ENCODE measurements around the gene THOC7. TPM values are rescaled to one million over a fixed set of nuclear protein-coding genes. Genes with fewer than 3 reads are reported as not detected.

The THOC7 gene
- total RNA-seq, 6 donors from 2014 or later = 16.2 to 77.7 (median 40.6) TPM

GRCh38 chr3:63830526-63830925, 33.1 kb downstream of the THOC7 start:
- no peaks in the 10 kb centered on the region for H3K9me3 ChIP-seq
- 94 to 97% methylated on average over 6 of the region's 6 CpGs for WGBS, 2 donors
- ATAC-seq (ENCODE audit: low FRiP score in 2 of 2) (no peak), DNase-seq (no peak)
- no peaks in the 10 kb centered on the region for H3K4me1 ChIP-seq
- no peak overlapping the region for H3K4me3 ChIP-seq
- no peak overlapping the region for H3K27ac ChIP-seq
- H3K27me3 ChIP-seq = no peaks in the 10 kb centered on the region
- TF ChIP-seq, protein P1, sequence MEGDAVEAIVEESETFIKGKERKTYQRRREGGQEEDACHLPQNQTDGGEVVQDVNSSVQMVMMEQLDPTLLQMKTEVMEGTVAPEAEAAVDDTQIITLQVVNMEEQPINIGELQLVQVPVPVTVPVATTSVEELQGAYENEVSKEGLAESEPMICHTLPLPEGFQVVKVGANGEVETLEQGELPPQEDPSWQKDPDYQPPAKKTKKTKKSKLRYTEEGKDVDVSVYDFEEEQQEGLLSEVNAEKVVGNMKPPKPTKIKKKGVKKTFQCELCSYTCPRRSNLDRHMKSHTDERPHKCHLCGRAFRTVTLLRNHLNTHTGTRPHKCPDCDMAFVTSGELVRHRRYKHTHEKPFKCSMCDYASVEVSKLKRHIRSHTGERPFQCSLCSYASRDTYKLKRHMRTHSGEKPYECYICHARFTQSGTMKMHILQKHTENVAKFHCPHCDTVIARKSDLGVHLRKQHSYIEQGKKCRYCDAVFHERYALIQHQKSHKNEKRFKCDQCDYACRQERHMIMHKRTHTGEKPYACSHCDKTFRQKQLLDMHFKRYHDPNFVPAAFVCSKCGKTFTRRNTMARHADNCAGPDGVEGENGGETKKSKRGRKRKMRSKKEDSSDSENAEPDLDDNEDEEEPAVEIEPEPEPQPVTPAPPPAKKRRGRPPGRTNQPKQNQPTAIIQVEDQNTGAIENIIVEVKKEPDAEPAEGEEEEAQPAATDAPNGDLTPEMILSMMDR (IDR thresholded peaks at IDR 0.05) = no peak
- TF ChIP-seq POLR2A (IDR thresholded peaks at IDR 0.05) = no peak
- no peak for TF ChIP-seq EP300 (IDR thresholded peaks at IDR 0.05)
- no peak for TF ChIP-seq POLR2AphosphoS5 (IDR thresholded peaks at IDR 0.05)
- peaks cover 0 to 72% (median 18%) of the 10 kb centered on the region in 4 donors for H3K36me3 ChIP-seq

DNA sequence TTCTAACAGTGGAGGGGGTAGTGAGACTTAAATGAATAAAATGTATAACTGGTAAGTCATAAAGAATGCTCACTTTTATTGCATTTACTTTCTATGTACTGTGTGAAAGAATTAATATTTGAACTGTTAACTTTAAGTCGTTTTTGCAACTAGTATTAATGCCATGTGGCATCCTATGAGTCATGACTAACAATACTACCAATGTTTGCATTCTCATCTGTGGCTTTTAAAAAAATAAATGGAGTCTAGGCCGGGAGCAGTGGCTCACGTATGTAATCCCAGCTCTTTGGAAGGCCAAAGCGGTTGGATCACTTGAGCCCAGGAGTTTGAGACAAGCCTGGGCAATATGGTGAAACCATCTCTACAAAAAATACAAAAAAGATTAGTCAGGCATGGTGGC, 39.3 kb downstream of the THOC7 start:
- Histone ChIP-seq H3K27ac (no peak overlapping the region), H3K27me3 (no peaks in the 10 kb centered on the region), H3K4me1 (no peaks in the 10 kb centered on the region), H3K4me3 (no peak overlapping the region), H3K9me3 (no peaks in the 10 kb centered on the region), H3K36me3 (peaks cover 0 to 14% (median 0%) of the 10 kb centered on the region in 4 donors)
- no peak for ATAC-seq (ENCODE audit: low FRiP score in 2 of 2)
- WGBS, 2 donors = 77 to 83% methylated on average over 4 of the region's 4 CpGs
- no peak for DNase-seq
- no peak for TF ChIP-seq EP300 (IDR thresholded peaks at IDR 0.05)
- no peak for TF ChIP-seq POLR2A (IDR thresholded peaks at IDR 0.05)
- TF ChIP-seq POLR2AphosphoS5 (IDR thresholded peaks at IDR 0.05) = no peak
- TF ChIP-seq, protein P1 (IDR thresholded peaks at IDR 0.05) = no peak

DNA sequence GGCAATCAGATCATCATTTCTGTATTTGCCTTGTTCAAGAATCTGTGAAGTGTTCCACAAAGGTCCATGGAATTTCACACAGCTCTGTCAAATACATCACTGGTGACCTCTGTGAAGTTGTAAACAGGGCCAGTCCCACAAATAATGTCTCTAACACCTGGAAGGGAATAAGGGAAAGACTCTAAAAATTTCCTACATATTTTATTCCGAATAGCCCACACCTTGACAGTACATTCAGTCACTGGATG, 44.5 kb downstream of the THOC7 start, which contains the start of gene C3orf49:
Gene C3orf49, plus strand, starts transcription at position 149 of the 248 bp plus-strand sequence. CDS start 173 bp downstream, outside the sequence.
- 95 to 97% methylated on average over 1 of the region's 1 CpG for WGBS, 2 donors
- no peak within 1 kb of the TSS for H3K4me3 ChIP-seq

DNA sequence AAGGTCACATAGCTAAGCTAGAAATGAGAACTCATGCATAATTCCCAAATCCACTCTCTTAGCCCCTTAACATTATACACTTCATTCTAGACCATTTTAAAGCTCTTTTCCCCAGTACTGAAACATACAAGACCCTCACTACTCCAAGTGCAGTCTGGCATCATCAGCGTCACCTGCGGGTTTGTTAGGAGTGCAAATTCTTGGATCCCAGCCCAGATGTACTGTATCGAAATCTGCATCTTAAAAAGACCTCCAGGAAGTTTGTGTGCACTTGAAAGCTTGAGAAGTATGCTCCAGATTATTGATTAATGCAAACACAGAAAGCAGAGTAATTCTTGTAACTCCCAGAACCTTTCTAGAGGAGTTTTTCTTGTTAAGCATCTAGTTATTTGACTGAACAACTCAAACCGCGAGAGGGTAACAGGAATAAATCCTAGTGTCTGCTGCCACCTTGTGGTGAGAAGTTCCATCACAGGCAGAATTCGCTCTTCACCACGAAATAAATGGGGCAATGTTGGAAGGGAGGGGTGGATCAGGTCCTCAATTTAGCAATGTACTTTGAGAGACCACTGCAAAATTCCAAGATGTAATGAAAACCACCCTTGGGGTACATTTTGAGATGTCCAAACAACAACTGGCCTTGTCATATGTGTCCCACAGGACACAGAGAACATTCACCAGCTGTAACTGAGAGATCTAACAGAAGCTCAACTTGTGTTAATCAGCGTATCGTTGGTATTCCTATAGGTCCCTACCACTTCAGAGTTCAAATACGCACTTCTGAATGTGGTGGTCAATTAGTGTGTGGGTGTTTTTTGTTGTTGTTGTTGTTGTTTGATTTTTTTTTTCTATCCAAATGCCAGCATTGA, 45.1 kb downstream of the THOC7 start:
- DNase-seq (peak in 1 of 2 donors; percentile 58), ATAC-seq (ENCODE audit: low FRiP score in 2 of 2) (peak; percentile 67 to 87)
- Histone ChIP-seq H3K4me1 (peaks cover 0 to 5% (median 3%) of the 10 kb centered on the region in 4 donors), H3K27ac (no peak overlapping the region), H3K36me3 (no peaks in the 10 kb centered on the region), H3K9me3 (no peaks in the 10 kb centered on the region), H3K27me3 (no peaks in the 10 kb centered on the region), H3K4me3 (no peak overlapping the region)
- WGBS, 2 donors = 34 to 40% methylated on average over 10 of the region's 10 CpGs
- TF ChIP-seq, protein P1 (IDR thresholded peaks at IDR 0.05) = peak; percentile 67 to 88 (median 82)
- no peak for TF ChIP-seq EP300 (IDR thresholded peaks at IDR 0.05)

More for the DNA sequence above, 44.5 kb downstream of the THOC7 start, which contains the start of gene C3orf49:
- Histone ChIP-seq H3K27ac (no peak within 1 kb of the TSS), H3K9me3 (no peaks in the 10 kb centered on the region), H3K36me3 (no peaks in the 10 kb centered on the region), H3K4me1 (peaks cover 0 to 5% (median 3%) of the 10 kb centered on the region in 4 donors), H3K27me3 (no peaks in the 10 kb centered on the region)
- TF ChIP-seq, protein P1 (IDR thresholded peaks at IDR 0.05) = no peak
- TF ChIP-seq POLR2AphosphoS5 (IDR thresholded peaks at IDR 0.05) (no peak), EP300 (IDR thresholded peaks at IDR 0.05) (no peak), POLR2A (IDR thresholded peaks at IDR 0.05) (no peak)
- ATAC-seq (ENCODE audit: low FRiP score in 2 of 2) = no peak
- DNase-seq = no peak

GRCh38 chr3:63817225-63817624, 46.4 kb downstream of the THOC7 start:
- peaks cover 0 to 5% (median 3%) of the 10 kb centered on the region in 4 donors for H3K4me1 ChIP-seq
- no peaks in the 10 kb centered on the region for H3K9me3 ChIP-seq
- 89 to 90% methylated on average over 5 of the region's 5 CpGs for WGBS, 2 donors
- no peaks in the 10 kb centered on the region for H3K36me3 ChIP-seq
- no peak overlapping the region for H3K27ac ChIP-seq
- no peaks in the 10 kb centered on the region for H3K27me3 ChIP-seq
- no peak for DNase-seq
- ATAC-seq (ENCODE audit: low FRiP score in 2 of 2) = no peak
- TF ChIP-seq EP300 (IDR thresholded peaks at IDR 0.05) = no peak
- TF ChIP-seq, protein P1 (IDR thresholded peaks at IDR 0.05) = no peak
- no peak for TF ChIP-seq POLR2AphosphoS5 (IDR thresholded peaks at IDR 0.05)
- H3K4me3 ChIP-seq = no peak overlapping the region

Measured in upper lobe of left lung (tissue), 6 donors.